ENCODE measurements around the gene SERPING1. TPM values are rescaled to one million over a fixed set of nuclear protein-coding genes. Genes with fewer than 3 reads are reported as not detected.

SERPING1 gene
- polyA plus RNA-seq, 3 donors: 163 to 672 (median 549) TPM

- no peak overlapping the region for H3K27ac ChIP-seq (ENCODE audit: low read depth, low read length)
- WGBS, 3 donors: 82 to 92% (median 83%) methylated on average over 3 of the region's 3 CpGs
These were observed 9.3 kb upstream of the SERPING1 start for GRCh38 chr11:57588046-57588710.

- WGBS, 3 donors: 76 to 92% (median 85%) methylated on average over 5 of the region's 5 CpGs
- H3K27ac ChIP-seq (ENCODE audit: low read depth, low read length): no peak overlapping the region
These were observed 1.1 kb upstream of the SERPING1 start for GRCh38 chr11:57596266-57596885.

- WGBS, 3 donors: 2 to 8% (median 3%) methylated on average over 29 to 33 of the region's 33 CpGs
- H3K27ac ChIP-seq (ENCODE audit: low read depth, low read length): peak overlapping the region; percentile 99
These were observed 688 bp downstream of the SERPING1 start for GRCh38 chr11:57597916-57598830.

GRCh38 chr11:57598831-57599155 is 1.3 kb downstream of the SERPING1 start:
- WGBS, 3 donors: 37 to 61% (median 41%) methylated on average over 5 of the region's 5 CpGs
- no peak overlapping the region for H3K27ac ChIP-seq (ENCODE audit: low read depth, low read length)

GRCh38 chr11:57599381-57599780 is 1.9 kb downstream of the SERPING1 start:
- 25 to 43% (median 42%) methylated on average over 2 of the region's 2 CpGs for WGBS, 3 donors
- H3K27ac ChIP-seq (ENCODE audit: low read depth, low read length): peak overlapping the region; percentile 12

- H3K27ac ChIP-seq (ENCODE audit: low read depth, low read length): no peak overlapping the region
- 83 to 96% (median 93%) methylated on average over 3 of the region's 3 CpGs for WGBS, 3 donors
These were observed 3.8 kb downstream of the SERPING1 start for GRCh38 chr11:57601297-57601696.

- WGBS, 3 donors: 41 to 68% (median 41%) methylated on average over 8 of the region's 8 CpGs
- H3K27ac ChIP-seq (ENCODE audit: low read depth, low read length): no peak overlapping the region
These were observed 7.0 kb downstream of the SERPING1 start for GRCh38 chr11:57604296-57605027.

- no peak overlapping the region for H3K27ac ChIP-seq (ENCODE audit: low read depth, low read length)
- 85 to 96% (median 92%) methylated on average over 5 of the region's 5 CpGs for WGBS, 3 donors
These were observed 7.5 kb downstream of the SERPING1 start for GRCh38 chr11:57605028-57605420.

GRCh38 chr11:57610170-57610569 is 12.7 kb downstream of the SERPING1 start:
- WGBS, 3 donors: 90 to 95% (median 93%) methylated on average over 4 of the region's 4 CpGs

GRCh38 chr11:57614234-57614772 is 16.8 kb downstream of the SERPING1 start:
- 75 to 88% (median 82%) methylated on average over 10 of the region's 10 CpGs for WGBS, 3 donors
- H3K27ac ChIP-seq (ENCODE audit: low read depth, low read length): no peak overlapping the region

More at GRCh38 chr11:57610170-57610569, 12.7 kb downstream of the SERPING1 start:
- no peak overlapping the region for H3K27ac ChIP-seq (ENCODE audit: low read depth, low read length)

- 76 to 86% (median 85%) methylated on average over 1 of the region's 1 CpG for WGBS, 3 donors
- H3K27ac ChIP-seq (ENCODE audit: low read depth, low read length): no peak overlapping the region
These were observed 17.8 kb downstream of the SERPING1 start for GRCh38 chr11:57615308-57615707.

- WGBS, 3 donors: 49 to 80% (median 75%) methylated on average over 3 of the region's 3 CpGs
- H3K27ac ChIP-seq (ENCODE audit: low read depth, low read length): no peak overlapping the region
These were observed 19.1 kb downstream of the SERPING1 start for GRCh38 chr11:57616595-57616994.

- H3K27ac ChIP-seq (ENCODE audit: low read depth, low read length): no peak overlapping the region
- WGBS, 3 donors: 79 to 86% (median 80%) methylated on average over 2 of the region's 2 CpGs
These were observed 21.0 kb downstream of the SERPING1 start for GRCh38 chr11:57618438-57618837.

- WGBS, 3 donors: 91 to 96% (median 93%) methylated on average over 2 of the region's 2 CpGs
- H3K27ac ChIP-seq (ENCODE audit: low read depth, low read length): no peak overlapping the region
These were observed 21.8 kb downstream of the SERPING1 start for GRCh38 chr11:57619331-57619730.

GRCh38 chr11:57620467-57620866 is 23.0 kb downstream of the SERPING1 start:
- H3K27ac ChIP-seq (ENCODE audit: low read depth, low read length): no peak overlapping the region

- WGBS, 3 donors: 45 to 63% (median 54%) methylated on average over 3 of the region's 3 CpGs
- no peak overlapping the region for H3K27ac ChIP-seq (ENCODE audit: low read depth, low read length)
These were observed 24.8 kb downstream of the SERPING1 start for GRCh38 chr11:57622263-57622662.

GRCh38 chr11:57624864-57625263 is 27.4 kb downstream of the SERPING1 start:
- H3K27ac ChIP-seq (ENCODE audit: low read depth, low read length): no peak overlapping the region
- 79 to 99% (median 86%) methylated on average over 2 of the region's 2 CpGs for WGBS, 3 donors

GRCh38 chr11:57626895-57627294 is 29.4 kb downstream of the SERPING1 start:
- H3K27ac ChIP-seq (ENCODE audit: low read depth, low read length): no peak overlapping the region
- WGBS, 3 donors: 63 to 84% (median 67%) methylated on average over 1 of the region's 1 CpG
